Mesothelial cell of epicardium (in vitro differentiated cells): ENCODE data around the gene GPAT3. TPM values are rescaled to one million over a fixed set of nuclear protein-coding genes. Genes with fewer than 3 reads are reported as not detected.
"Not testable (repeated sequence)": the region's sequence is repeated elsewhere in the genome, so short reads cannot be mapped to it uniquely, and the experiment has no call there.

ENCODE experiments used
- DNase-seq, 2 experiments: peaks; one replicate each; pipeline ENCODE4 v3.0.0; 2021; ENCODE audit warnings: low spot score in 2 of 2; ENCODE audit not compliant: unreplicated experiment in 2 of 2
- H3K27ac Mint-ChIP-seq: 2 replicates; pipeline ENCODE4 v1.8.0; 2021; ENCODE audit warnings: mixed read lengths
- H3K27me3 Mint-ChIP-seq: 2 replicates; pipeline ENCODE4 v1.8.0; 2021; ENCODE audit warnings: low read depth, mixed read lengths
- H3K36me3 Mint-ChIP-seq: 2 replicates; pipeline ENCODE4 v1.8.0; 2021; ENCODE audit warnings: mixed read lengths
- H3K4me1 Mint-ChIP-seq: 2 replicates; pipeline ENCODE4 v1.8.0; 2021; ENCODE audit warnings: mixed read lengths
- H3K4me3 Mint-ChIP-seq: 2 replicates; pipeline ENCODE4 v1.8.0; 2021; ENCODE audit warnings: mild to moderate bottlenecking, moderate library complexity, mixed read lengths
- H3K9me3 Mint-ChIP-seq: 2 replicates; pipeline ENCODE4 v1.8.0; 2021; ENCODE audit warnings: mixed read lengths
- total RNA-seq: library from RNA; stranded (reverse); gene quantifications from 3 replicates; pipeline ENCODE4 v1.2.1, GENCODE V29; 2021
- TF ChIP-seq, protein P1 (sequence below): fragments of 200-600 bp; sonication (generic); IDR thresholded peaks from one replicate; pipeline ENCODE4 v1.5.0; 2021; ENCODE audit warnings: antibody characterized with exemption; ENCODE audit not compliant: unreplicated experiment

Gene GPAT3
- total RNA-seq, 1 donor from 2014 or later: 0.18 TPM

DNA sequence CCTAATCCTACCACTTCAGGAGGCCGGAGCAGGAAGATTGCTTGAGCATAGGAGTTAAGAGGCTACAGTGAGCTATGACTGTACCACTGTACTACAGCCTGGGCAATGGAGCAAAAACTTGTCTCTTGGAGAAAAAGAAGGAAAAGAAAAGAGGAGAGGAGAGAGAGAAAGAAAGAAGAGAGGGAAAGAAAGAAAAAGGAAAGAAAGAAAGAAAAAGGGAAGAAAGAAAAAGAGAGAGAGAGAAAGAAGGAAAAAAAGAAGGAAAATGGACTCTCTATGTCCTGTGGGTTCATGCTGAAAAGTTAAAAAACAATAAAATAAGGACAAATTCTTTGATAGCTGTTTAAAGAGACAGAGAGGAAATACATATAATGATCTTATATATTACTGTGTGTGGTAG, 37.7 kb upstream of the GPAT3 start:
- Mint-ChIP-seq H3K36me3 (no peaks in the 10 kb centered on the region), H3K9me3 (no peaks in the 10 kb centered on the region), H3K27me3 (no peaks in the 10 kb centered on the region), H3K4me1 (no peaks in the 10 kb centered on the region), H3K27ac (no peak overlapping the region), H3K4me3 (no peak overlapping the region)
- DNase-seq: no peak
- TF ChIP-seq, protein P1, sequence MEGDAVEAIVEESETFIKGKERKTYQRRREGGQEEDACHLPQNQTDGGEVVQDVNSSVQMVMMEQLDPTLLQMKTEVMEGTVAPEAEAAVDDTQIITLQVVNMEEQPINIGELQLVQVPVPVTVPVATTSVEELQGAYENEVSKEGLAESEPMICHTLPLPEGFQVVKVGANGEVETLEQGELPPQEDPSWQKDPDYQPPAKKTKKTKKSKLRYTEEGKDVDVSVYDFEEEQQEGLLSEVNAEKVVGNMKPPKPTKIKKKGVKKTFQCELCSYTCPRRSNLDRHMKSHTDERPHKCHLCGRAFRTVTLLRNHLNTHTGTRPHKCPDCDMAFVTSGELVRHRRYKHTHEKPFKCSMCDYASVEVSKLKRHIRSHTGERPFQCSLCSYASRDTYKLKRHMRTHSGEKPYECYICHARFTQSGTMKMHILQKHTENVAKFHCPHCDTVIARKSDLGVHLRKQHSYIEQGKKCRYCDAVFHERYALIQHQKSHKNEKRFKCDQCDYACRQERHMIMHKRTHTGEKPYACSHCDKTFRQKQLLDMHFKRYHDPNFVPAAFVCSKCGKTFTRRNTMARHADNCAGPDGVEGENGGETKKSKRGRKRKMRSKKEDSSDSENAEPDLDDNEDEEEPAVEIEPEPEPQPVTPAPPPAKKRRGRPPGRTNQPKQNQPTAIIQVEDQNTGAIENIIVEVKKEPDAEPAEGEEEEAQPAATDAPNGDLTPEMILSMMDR: no peak

DNA sequence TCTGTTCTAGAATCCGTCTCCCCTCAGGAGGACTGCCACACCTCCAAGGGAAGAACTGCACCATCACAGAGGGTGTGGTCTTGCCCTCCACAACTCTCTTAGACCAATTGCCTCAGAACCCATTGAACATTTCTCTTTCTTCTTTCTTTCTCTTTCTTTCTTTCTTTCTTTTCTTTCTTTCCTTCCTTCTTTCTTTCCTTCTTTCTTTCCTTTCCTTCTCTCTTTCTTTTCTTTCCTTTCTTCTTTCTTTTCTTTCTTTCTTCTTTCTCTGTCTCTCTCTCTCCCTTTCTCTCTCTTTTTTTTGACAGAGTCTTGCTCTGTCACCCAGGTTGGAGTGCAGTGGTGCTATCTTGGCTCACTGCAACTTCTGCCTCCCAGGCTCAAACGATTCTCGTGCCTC, 34.2 kb upstream of the GPAT3 start:
- not testable (repeated sequence) for H3K4me3 Mint-ChIP-seq

DNA sequence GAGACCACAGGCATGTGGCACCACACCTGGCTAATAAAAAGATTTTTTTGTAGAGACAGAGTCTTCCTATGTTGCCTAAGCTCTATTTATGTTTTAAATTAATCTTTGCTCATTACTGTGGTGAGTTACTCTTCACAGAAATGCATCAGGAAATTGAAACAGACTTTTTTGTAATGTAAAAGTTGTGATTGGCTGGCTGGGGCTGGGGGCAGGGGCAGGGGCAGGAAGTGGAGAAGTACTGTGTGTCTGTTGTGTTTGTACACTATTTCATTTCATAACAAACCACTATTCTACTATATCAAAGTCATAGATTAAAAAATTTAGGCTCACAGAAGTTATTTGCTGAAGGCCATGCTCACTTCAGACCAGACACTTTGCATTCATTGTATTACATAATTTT, 31.9 kb upstream of the GPAT3 start:
- H3K27me3 Mint-ChIP-seq: no peaks in the 10 kb centered on the region

More for the DNA sequence above, 34.2 kb upstream of the GPAT3 start:
- DNase-seq, H3K27ac Mint-ChIP-seq, H3K9me3 Mint-ChIP-seq, H3K4me1 Mint-ChIP-seq, H3K27me3 Mint-ChIP-seq, H3K36me3 Mint-ChIP-seq: not testable (repeated sequence)

DNA sequence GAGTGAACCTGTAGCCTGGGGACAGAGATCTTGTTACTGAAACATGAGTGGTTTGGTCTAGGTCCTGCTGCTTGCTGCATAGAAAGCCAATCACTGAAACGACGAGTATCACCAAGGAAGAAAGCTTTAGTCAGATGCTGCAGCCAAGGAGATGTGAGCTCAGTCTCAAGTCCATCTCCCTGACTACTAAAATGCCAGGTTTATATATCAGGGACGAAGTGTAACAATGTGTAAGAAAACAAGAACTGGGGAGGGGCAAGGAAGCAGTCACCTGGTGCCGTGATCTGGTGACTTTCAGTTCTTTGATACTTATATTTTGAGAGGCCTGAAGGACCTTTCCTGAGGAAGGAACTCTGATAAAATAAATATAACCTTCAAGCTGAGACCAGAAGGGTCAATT, 31.4 kb upstream of the GPAT3 start:
- no peaks in the 10 kb centered on the region for H3K4me1 Mint-ChIP-seq
- no peak overlapping the region for H3K4me3 Mint-ChIP-seq
- no peaks in the 10 kb centered on the region for H3K9me3 Mint-ChIP-seq
- no peaks in the 10 kb centered on the region for H3K36me3 Mint-ChIP-seq
- H3K27me3 Mint-ChIP-seq: no peaks in the 10 kb centered on the region
- DNase-seq: no peak
- H3K27ac Mint-ChIP-seq: no peak overlapping the region
- TF ChIP-seq, protein P1: no peak

More for the DNA sequence above, 31.9 kb upstream of the GPAT3 start:
- no peak for DNase-seq
- TF ChIP-seq, protein P1: no peak
- Mint-ChIP-seq H3K27ac (no peak overlapping the region), H3K9me3 (no peaks in the 10 kb centered on the region), H3K36me3 (no peaks in the 10 kb centered on the region), H3K4me3 (no peak overlapping the region), H3K4me1 (no peaks in the 10 kb centered on the region)

DNA sequence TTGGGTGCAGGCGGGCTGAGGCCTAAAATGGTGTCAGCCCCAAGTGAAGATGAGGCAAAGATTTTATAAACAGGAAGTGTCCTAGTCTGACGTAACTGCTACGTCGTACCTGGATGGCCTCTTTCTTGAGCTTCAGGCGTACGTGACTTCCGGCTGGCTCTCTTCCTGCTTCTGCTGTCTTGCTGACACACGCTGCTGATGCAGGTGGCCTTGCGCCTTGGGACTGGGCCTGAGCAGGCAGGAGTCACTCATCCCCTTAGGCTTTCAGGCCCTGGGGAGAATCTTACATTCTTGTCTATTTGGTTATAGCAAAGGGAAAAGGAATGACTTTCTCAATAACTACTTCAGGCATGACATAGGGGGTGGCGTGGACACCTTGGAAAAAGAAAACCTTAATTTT, 30.9 kb upstream of the GPAT3 start:
- Mint-ChIP-seq H3K27ac (no peak overlapping the region), H3K4me1 (no peaks in the 10 kb centered on the region), H3K27me3 (no peaks in the 10 kb centered on the region), H3K9me3 (no peaks in the 10 kb centered on the region), H3K36me3 (no peaks in the 10 kb centered on the region), H3K4me3 (no peak overlapping the region)
- DNase-seq: no peak
- TF ChIP-seq, protein P1: no peak

DNA sequence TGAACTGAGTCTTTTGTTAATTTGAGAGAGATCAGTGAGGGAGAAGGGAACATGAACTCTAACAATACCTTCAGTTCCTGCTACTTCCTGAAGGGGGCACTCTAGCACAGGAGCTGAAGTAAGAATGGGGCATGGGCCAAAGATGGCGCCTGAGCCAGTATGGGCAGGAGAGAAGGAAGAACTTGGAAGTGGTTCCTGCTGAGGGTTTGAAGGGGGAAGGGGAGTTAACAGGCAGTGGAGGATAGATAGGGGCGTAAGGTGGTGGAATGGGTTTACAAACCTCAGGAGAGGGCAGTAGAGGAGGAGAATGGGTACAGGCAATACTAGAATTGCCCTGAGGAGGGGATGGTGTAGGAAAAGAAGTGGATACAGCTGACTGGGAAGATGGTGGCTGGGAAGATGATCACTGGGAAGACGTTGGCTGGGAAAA, 26.7 kb upstream of the GPAT3 start:
- not testable (repeated sequence) for H3K4me3 Mint-ChIP-seq, DNase-seq, H3K27ac Mint-ChIP-seq, H3K36me3 Mint-ChIP-seq, H3K4me1 Mint-ChIP-seq, H3K9me3 Mint-ChIP-seq, H3K27me3 Mint-ChIP-seq
- TF ChIP-seq, protein P1: peak; percentile 64
